Tibial nerve (tissue), 4 donors: ENCODE data around the gene FAM110D.

Experiments
- EP300 ChIP-seq, 2 donors: sonication (generic); formaldehyde crosslinking; IDR thresholded peaks; one replicate each; pipeline ENCODE4 v1.6.1; 2017; ENCODE audit warnings: antibody characterized with exemption in 2 of 2, mild to moderate bottlenecking in 1 of 2
- POLR2A ChIP-seq, 2 donors: fragments of 450-650 bp; IDR thresholded peaks; one replicate each; pipeline ENCODE4 v1.6.1; 2017; ENCODE audit warnings: antibody characterized with exemption in 2 of 2, mild to moderate bottlenecking in 2 of 2, moderate library complexity in 2 of 2
- TF ChIP-seq, protein P1 (sequence below), 5 experiments: fragments of 200-600 bp in 3 of 5; fragments of 450-650 bp in 2 of 5; sonication (generic) in 3 of 5; IDR thresholded peaks; one replicate each; pipeline ENCODE4 v1.5.1; 2016 to 2019; ENCODE audit warnings: antibody characterized with exemption in 5 of 5, mild to moderate bottlenecking in 3 of 5, moderate library complexity in 2 of 5

DNA sequence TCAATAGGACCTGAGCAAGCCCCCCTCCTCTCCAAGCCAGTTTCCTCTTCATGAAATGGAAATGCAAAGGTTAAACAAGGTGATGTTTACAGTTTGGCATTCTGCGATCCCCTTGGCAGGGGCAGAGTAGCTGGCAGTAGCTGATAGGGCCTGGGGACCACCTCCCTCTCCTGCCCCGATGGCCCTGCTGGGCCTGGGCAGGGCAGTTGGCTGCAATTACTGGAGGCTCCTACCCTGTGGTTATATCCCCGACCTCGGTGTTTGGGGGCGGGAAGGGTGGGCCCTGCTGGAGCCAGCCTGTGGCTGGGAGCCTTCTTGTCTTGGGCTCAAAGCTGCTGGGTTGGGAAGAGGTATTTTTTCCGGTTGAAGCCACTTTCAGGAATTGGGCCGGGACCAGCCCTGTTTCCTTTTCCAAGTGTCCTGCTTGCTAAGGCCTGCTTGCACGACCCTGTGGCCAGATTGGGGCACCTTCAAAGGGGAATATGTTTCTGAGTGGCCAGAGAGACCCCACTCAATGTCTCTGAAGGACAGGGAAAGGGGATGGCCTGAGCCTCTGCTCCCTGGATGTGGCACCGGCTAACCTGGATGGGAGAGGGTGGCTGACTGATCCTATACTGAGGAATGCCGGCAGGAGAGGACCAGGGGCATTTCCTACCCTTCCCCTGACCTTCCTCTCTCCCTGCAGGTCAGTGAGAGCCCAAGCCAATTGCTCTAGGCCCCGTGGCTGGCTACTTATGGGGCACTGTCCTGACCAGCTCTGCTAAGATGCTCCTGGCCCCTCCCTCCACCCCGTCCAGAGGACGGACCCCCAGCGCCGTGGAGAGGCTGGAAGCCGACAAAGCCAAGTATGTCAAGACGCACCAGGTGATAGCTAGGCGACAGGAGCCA lies 1.9 kb downstream of the FAM110D start:
- TF ChIP-seq, protein P1, sequence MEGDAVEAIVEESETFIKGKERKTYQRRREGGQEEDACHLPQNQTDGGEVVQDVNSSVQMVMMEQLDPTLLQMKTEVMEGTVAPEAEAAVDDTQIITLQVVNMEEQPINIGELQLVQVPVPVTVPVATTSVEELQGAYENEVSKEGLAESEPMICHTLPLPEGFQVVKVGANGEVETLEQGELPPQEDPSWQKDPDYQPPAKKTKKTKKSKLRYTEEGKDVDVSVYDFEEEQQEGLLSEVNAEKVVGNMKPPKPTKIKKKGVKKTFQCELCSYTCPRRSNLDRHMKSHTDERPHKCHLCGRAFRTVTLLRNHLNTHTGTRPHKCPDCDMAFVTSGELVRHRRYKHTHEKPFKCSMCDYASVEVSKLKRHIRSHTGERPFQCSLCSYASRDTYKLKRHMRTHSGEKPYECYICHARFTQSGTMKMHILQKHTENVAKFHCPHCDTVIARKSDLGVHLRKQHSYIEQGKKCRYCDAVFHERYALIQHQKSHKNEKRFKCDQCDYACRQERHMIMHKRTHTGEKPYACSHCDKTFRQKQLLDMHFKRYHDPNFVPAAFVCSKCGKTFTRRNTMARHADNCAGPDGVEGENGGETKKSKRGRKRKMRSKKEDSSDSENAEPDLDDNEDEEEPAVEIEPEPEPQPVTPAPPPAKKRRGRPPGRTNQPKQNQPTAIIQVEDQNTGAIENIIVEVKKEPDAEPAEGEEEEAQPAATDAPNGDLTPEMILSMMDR (IDR thresholded peaks at IDR 0.05), result no peak
- no peak for TF ChIP-seq POLR2A (IDR thresholded peaks at IDR 0.05)
- no peak for TF ChIP-seq EP300 (IDR thresholded peaks at IDR 0.05)
